Stimulated activated CD4-positive, alpha-beta T cell treated with anti-CD3 and anti-CD28 coated beads, TNF-alpha, amount 100 ng/mL, for 24 hours (primary cell): ENCODE results near the gene NGLY1.

Experiments
- DNase-seq, 3 experiments: peaks; one replicate each; pipeline ENCODE4 v3.0.0-alpha.2; 2020; ENCODE audit warnings: low read depth in 3 of 3

Gene NGLY1

DNA sequence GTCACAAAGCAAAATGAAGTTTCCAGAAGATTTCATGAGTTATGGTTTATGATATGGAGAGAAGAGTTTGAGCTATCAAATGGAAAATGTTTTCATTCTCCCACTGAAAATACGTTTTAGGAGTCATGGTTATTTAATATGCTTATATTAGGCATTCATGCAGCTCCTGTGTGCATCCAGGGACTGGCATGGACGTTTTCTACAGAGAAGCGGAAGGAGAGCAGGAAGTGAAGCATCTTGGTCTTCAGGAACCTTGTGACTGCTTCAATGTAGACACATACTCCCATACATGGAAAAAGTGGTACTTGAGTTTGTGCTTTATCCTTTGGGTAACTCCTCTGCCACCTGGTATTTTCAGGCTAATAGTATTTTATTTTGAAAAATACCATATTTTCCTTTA, 75.2 kb downstream of the NGLY1 start:
- DNase-seq = no peak

DNA sequence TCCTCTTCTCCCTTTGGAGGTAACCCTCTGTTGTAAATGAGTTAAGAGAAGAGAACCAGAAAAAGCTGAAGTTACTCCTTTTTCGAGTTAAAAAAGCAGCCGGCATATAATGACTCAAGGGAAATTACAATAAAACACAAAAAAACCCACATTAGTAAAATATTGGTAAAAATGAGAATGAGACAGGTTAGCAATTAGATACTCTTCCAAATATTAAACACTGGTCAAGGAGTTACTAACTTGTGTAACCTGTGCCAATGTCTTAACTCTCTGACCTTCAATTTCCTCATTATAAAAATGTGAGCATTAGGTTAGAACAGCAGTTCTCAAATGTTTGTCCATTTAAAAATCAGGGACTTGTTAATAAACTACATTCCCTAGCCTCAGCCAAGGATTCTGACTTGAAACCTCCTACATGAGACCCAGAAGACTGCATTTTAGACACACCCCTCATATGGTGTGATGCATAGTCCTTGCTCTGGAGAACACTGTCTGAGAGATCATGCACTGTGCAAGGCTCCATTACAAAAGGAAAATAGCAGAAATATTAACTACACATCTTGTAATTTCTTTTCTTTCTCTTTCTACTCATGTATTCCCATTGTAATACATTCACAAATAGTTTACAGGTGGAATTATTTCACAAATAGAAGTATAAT, 75.8 kb downstream of the NGLY1 start:
- no peak for DNase-seq

DNA sequence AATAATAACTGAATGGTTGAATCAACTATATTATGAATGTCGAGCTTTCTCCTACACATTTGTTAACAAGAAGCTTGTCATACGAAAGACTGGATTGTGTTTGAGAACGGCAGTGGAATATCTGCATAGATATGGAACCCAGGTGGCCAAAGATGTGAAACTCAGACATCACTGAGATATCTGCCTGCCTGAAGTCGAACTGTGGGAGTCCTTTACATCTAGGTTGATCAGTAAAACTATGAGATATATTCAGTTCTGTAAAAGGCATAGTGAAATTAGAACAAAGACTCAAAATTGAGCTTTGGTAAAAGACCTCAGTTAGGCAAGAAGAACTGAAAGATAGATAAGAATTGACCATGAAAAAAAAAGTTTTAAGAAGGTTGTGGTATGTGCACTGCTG, 77.0 kb downstream of the NGLY1 start:
- no peak for DNase-seq

DNA sequence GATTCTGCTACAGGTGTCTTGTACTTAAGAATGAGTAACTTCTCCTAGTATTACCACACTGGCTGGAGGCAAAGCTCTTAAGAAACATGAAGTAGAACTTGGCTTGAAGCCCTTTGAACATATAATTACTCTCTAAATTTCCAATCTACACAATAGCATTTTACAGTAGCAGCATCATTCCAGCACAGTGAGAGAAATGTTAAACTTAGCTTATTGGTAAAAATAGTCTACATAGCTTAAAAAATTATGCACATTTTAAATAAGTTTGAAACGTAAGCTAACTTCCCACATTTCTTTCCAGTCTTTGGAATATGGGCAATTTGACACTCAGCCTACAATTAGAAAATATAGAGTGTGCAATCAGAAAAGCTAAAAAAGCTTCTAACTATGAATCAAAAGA, 85.7 kb downstream of the NGLY1 start:
- no peak for DNase-seq

DNA sequence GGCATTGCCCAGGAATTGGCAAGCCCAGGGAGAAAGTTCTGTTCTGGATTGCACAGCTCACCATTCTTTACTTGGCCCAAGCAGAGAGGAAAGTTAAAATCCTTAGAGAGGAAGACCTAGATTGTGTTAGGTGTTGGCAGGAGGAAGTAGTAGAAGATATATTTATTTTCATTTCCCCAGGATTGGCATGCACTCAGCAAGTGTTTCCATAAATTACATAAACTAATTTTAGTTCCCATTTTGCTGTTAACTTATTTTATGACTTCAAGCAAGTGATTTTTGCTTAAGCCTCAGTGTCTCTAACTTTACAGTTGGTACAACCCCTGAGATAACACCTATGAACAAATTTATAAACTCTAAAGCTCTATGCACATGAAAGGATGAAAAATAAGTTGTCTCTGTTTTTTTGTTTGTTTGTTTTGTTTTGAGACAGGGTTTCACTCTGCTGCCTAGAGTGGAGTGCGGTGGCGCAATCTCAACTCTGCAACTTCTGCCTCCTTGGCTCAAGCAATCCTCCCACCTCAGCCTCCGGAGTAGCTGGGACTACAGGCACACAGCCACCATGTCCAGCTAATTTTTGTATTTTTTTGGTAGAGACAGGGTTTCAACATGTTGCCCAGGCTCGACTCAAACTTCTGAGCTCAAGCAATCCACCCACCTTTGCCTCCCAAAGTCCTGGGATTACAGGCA, 87.4 kb downstream of the NGLY1 start:
- DNase-seq = no peak

DNA sequence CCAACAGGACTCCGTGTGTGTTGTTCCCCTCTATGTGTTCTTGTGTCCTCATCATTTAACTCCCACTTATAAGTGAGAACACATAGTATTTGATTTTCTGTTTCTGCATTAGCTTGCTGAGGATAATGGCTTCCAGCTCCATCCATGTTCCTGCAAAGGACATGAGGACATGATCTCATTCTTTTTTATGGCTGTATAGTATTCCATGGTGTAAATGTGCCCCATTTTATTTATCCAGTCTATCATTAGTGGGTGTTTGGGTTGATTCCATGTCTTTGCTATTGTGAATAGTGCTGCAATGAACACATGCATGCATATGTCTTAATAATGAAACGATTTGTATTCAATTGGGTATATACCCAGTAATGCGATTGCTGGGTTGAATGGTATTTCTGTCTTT, 90.0 kb downstream of the NGLY1 start:
- no peak for DNase-seq

DNA sequence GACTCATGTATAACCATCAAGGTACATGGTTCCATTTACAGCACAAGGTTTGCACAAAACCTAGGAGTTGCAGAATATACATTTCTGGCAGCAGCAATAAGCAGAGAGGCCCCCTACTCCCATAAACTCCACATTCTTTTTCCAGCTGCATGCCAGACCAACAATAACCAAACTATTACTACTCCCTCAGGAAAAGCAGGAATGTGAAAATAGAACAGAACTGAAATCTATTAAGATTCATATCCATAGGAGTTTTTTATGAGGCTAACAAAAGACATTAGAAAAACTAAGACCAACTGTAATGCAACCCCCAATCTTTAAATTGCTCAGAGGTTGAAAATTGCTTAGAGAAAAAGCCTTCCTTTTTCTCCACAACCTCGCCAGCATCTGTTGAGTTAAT, 90.9 kb downstream of the NGLY1 start:
- DNase-seq = no peak

DNA sequence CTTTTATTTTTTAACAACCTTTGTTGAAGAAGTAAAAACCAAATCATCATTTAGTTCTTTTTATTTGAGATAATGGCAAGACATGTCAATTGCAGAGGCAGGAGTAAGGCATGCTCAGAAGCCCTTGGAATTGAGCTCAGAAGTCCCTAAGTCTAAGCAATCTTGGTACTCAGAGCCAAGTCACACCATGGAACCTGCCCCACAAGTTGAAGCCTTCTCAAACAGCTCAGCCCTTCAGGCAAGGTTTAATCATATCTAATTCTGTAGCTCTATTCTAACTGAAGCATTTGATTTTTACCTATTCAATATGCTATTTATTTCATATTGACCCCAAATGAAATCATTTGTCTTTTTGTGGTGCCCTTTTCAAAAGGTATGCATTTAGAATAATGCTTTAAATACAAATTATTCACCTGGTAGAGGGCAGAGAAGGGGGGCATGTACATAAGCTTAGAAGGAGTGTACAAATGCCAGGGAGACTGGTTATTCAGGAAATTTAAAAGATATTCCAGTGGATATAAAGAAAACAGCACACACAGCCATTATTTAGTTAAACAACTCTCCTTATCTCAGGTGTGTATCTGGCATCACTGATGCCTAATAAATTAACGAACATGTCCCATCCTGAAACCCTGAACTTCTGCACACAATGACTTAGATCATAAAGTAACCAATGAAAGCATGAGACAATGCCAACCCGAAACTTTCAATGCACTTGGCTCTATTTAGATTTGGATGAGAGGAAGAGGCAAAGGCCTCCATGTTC, 92.3 kb downstream of the NGLY1 start:
- DNase-seq = no peak

DNA sequence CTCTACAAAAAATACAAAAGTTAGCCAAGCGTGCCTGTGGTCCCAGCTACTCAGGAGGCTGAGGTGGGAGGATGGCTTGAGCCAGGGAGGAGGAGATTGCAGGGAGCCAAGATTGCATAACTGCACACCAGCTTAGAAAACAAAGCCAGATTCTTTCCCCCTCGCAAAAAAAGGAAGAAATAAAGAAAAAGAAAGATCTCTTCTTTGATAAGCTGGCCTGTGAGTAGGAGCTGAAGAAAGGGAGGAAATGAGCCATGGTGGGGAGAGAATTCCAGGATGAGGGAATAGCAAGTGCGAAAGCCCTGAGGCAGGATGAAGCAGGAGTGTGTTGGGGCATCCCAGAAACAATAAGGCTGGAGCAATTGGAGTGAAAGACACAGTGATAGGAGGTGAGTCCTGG, 94.0 kb downstream of the NGLY1 start:
- DNase-seq = no peak

DNA sequence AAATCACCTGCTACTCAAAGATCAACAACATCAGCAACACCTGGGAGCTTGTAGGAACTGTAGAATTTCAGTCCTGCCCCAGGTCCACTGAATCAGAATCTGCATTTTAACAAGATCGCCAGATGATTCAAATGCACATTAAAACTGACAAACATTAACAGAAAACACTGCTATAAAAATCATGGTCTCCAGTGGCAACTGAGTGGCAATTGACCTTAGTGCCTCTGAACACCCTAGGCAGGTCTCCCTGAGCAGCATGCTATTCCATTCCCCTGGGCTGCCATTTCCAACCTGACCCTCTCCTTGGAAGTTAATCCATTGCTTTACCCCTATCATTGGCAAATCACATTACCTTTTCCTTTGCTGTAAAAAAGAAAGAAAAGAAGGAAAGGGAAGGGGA, 95.5 kb downstream of the NGLY1 start:
- DNase-seq = no peak

DNA sequence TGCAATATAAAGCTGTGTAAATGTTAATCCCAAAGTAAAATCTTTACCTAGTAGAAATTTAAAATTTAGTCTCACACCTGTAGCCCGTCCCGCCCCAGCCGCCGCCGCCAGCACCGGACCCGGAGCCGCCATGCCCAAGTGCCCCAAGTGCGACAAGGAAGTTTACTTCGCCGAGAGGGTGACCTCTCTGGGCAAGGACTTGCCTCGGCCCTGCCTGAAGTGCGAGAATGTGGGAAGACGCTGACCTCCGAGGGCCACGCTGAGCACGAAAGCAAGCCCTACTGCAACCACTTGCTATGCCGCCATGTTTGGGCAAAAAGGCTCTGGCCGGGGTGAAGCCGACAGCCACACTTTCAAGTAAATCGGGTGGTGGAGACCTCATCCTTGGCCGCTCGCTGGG, 96.5 kb downstream of the NGLY1 start:
- DNase-seq = no peak

DNA sequence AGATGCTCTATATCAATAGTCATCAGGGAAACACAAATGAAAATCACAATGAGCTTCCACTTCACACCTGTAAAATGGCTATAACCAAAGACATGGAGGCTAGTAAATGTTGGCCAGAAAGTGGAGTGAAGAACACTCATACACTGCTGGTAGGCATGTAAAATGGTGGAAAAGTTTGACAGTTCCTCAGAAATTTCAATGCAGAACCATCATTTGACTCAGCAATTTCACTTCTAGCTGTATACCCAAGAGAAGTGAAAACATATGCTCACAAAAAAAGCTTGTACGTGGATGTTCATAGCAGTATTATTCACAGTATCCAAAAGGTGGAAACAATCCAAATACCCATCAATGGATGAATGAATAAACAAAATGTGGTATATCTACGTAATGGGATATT, 99.4 kb downstream of the NGLY1 start:
- DNase-seq = no peak

DNA sequence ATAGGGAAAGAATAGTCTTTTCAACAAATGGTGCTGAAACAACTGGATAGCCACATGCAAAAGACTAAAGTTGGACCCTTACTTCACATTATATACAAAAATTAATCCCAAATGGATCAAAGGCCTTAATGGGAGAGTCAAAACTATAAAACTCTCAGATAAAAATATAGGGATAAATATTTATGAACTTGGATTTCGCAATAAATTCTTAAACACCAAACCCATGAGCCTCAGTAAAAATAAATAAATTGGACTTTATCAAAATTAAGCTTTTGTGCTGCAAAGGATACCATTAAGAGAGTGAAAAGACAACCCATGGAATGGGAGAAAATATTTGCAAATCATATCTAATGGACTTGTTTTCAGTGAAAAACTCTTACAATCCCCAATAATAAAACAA, 99.8 kb downstream of the NGLY1 start:
- no peak for DNase-seq

DNA sequence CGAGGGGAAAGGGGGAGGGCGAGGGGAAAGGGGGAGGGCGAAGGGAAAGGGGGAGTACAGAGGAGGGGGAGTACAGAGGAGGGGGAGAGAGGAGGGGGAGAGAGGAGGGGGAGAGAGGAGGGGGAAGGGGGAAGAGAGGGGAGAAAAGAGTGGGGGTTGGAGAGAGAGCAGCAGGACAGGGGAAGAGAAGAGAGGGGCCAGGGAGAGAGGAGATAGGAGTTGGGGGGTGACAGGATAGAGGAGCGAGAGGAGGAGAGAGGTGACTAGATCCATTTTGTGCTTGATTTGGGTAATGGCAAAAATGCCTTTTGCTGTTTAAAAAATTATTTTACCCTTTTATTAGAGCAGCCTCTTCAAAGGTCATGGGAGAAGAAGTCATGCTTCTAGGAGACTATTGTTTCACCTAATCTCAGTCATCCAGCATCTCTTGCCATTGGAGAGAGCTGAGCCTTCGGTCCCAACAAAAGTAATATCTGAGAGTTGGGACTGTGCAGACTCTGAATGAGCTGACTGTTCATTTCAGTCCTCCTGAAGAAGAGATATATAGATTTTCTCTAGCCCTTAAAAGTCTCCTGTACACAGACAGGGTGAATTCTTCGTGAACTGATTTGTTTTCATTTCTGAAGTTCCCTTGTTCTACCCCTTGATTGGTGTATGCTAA, 103.5 kb downstream of the NGLY1 start:
- no peak for DNase-seq

DNA sequence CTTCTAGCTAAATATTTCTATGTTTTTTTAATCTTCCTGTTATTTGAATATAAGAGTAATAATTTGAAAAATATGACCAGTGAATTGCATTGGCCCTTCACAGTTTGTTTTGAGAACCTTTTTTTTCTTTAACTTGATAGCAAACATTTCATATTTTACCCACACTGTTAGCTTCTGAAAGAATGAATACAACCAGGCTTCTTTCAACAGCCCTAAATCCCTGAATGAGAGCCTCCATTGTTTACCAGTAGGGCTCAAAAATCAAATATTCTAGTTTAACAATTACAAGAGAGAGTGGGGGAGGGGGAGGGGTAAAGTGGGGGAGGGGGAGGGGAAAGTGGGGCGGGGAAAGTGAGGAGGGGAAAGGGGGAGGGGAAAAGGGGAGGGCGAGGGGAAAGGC, 104.1 kb downstream of the NGLY1 start:
- no peak for DNase-seq

DNA sequence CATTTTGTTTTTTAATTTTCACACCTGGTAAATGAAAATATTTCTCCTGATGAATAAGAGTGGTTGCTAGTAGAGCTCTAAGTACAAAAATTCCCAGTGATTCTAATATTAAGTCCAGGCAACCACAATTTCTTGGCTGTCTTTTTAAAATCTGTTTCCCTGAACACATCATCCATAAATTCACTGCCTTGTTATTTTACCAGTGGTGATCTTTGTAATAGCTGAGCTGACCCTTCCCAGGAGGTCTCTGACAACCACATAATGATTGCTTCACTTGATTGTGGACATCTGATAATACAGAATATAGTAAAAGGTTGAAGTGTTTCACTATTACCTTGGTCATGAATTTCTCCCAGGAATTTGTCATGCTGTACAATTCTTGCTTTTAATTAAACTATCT, 104.7 kb downstream of the NGLY1 start:
- DNase-seq = no peak

DNA sequence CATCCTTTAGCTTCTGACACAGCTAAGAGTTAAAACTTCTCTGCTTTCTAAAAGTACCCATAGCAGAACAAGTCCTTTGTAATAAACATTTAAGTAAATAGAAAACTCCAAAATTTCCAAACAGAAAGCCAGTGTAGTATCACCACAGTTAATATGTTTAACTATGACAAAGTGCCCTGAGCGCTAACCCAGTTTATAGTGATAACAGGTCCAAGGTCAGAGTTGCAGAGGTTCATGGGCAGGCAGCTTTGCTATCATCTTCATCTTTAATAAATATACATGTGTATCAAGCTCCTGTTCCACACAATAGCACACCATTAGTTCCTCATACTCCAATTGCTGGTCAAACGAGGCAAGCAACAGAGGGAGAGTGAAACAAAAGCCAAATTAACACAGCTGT, 106.1 kb downstream of the NGLY1 start:
- no peak for DNase-seq

DNA sequence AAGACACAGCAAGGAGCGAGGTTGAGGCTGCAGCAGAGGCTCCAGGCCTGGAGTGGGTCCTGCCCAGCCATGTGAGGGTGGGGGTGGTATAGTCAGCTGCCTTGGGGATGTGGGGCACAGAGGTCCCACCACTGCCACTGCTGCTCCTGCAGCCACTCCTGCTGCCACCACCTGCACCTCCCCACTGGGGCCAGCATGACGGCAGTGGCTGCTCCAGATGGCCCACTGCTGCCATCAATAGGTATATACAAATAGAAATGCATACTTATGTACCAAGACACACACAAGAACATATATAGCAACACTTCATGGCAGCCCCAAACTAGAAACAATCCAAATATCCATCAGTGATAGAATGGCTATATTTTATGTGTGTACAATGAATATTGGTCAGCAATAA, 108.6 kb downstream of the NGLY1 start:
- DNase-seq = no peak

DNA sequence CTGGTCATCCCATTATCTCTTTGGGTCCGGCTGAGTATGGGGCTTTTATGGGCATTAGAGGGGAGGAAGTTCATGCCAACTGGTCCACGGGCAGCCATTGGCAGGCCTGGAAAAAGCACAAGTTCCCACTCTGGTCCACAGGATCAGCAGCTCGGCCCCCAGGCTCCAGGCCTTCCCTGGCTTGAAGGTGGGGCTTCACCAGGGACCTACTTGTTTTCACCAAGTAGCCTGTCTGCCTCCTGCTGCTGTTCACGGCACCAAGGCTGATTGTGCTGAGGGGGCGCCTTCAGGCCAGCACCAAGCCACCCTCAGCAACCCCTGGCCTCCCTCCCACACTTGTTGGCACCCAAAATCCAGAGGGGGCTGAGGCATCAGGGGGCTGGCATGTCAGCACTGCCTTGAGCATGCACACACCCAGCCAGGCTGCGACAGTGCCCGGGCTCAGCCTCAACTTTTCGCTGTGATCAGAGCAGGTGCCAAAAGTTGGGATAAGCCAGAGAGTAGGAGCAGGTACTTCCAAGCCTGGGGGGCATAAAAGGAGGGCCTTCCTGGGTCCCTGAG, 109.4 kb downstream of the NGLY1 start:
- DNase-seq = no peak
